H1 (cell line): Measurements from ENCODE around the gene MYL9. TPM values are rescaled to one million over a fixed set of nuclear protein-coding genes. Genes with fewer than 3 reads are reported as not detected.

Experiments
- ASH2L ChIP-seq: fragments of 200-600, 300-600 bp; sonication (generic); IDR thresholded peaks from one replicate; pipeline ENCODE4 v1.7.1; 2017; ENCODE audit warnings: low read length
- BCL11A ChIP-seq, 2 experiments: IDR thresholded peaks; one replicate each; pipeline ENCODE4 v1.6.1; 2011; ENCODE audit warnings: low read depth in 2 of 2, low read length in 2 of 2, mild to moderate bottlenecking in 2 of 2
- KDM5A ChIP-seq: fragments of 200-600 bp; IDR thresholded peaks from 2 replicates; pipeline ENCODE4 v1.7.1; 2012; ENCODE audit warnings: mild to moderate bottlenecking, low read length, inconsistent platforms, mixed read lengths
- NRF1 ChIP-seq: IDR thresholded peaks from 2 replicates; pipeline ENCODE4 v1.6.1; 2011; ENCODE audit warnings: mild to moderate bottlenecking, low read depth, low read length, improper control_type of control experiment
- POU5F1 ChIP-seq: IDR thresholded peaks from 2 replicates; pipeline ENCODE4 v1.6.1; 2011; ENCODE audit warnings: low read depth, mild to moderate bottlenecking, low read length, moderate library complexity
- RFX5 ChIP-seq: IDR thresholded peaks from 2 replicates; pipeline ENCODE4 v1.6.1; 2011; ENCODE audit warnings: low read depth, low read length, improper control_type of control experiment, borderline replicate concordance
- polyA plus RNA-seq, 7 experiments: library from polyadenylated mRNA; depleted of rRNA in 3 of 7; stranded (reverse) in 5 of 7; unstranded in 2 of 7; fragments of >200 nt in 5 of 7; fragments of 200-250 nt in 2 of 7; gene quantifications; 1 replicate in 5 of 7; 2 replicates in 1 of 7; 4 replicates in 1 of 7; pipeline versions ENCODE4 v1.2.1 to v1.2.3, GENCODE V29; 2011 to 2013; ENCODE audit warnings: missing spikeins in 2 of 7, mixed read lengths in 2 of 7
- total RNA-seq: library from RNA; stranded (reverse); fragmentation: NEBNext Ultra II Directional; extraction: Animal tissue kit (Norgen Biotek cat#: 25700); gene quantifications from 2 replicates; pipeline ENCODE4 v1.2.1, GENCODE V29; 2021

The MYL9 gene
- total and polyA plus RNA-seq, 2 of the 8 experiments (the other 6 are each of a cell fraction or from before 2014, with no cell fraction given) = 26.8 to 193 TPM

- TF ChIP-seq ASH2L (no peak), NRF1 (no peak), RFX5 (no peak), POU5F1 (no peak), BCL11A (IDR thresholded peaks at IDR 0.05; ENCODE audit: low read depth in 2 of 2, low read length in 2 of 2) (no peak), KDM5A (no peak)
Observed at GRCh38 chr20:36499211-36499610, 42.1 kb upstream of the MYL9 start (continued).
